GM19099 (cell line): Measurements from ENCODE around the gene TMEM147.

Experiments used
- POLR2A ChIP-seq: IDR thresholded peaks from 3 replicates; pipeline ENCODE4 v1.6.1; 2011; ENCODE audit warnings: low read depth; ENCODE audit not compliant: insufficient read length; ENCODE audit errors: extremely low read depth

The TMEM147 gene

GRCh38 chr19:35529241-35530218, 15.9 kb upstream of the TMEM147 start:
- no peak for TF ChIP-seq POLR2A

DNA sequence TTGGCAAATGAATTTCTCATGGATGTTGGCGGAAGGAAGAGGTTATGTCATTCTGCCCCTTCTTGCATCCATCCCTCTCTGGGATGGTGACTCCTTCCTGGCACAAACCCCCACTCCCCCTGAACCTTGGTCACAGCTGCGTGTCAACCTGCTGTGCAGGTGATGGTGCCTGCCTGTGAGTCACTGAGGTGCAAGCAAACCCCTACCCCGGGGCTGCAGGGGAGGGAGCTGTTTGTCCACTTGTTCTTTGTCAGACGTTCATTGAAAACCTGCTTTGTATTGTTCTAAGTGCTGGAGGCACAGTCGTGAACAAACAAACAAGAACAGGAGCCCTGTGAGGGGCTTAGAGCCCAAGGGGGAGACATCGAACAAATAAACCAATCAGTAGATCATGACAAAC, 14.1 kb upstream of the TMEM147 start:
- TF ChIP-seq POLR2A, result no peak

GRCh38 chr19:35533201-35533821, 12.1 kb upstream of the TMEM147 start, which contains the start of gene GAPDHS:
GAPDHS (plus strand) TSS chr19:35533456; CDS start chr19:35533528, 72 bp downstream.
- TF ChIP-seq POLR2A, result no peak

DNA sequence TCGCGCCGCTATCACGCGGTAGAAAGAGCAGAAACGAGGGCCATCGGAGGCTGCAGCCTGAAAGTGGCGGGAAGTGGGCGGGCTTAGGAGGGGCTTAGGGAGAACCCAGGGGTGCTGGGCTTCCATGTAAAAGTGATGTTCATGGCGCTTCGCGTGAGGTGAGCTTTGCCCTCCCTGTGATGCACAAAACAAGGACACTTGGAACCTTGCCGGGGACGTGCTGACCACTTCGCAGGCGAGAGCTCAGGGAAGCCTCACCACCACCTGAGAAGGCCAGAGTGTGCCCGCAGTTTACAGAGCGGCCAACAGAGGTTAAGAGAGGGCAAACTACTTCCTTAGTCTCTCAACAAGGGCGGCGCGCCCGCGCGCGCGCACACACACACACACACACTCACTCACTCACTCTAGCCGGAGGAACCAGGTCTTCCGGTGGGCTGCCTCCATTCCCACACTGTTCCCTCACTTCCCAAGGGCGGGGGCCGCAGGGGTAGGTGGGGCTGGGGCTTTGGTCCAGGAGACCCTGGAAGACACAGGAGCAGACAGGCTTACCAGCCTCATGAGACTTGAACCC, 11.5 kb upstream of the TMEM147 start:
- TF ChIP-seq POLR2A, result no peak

DNA sequence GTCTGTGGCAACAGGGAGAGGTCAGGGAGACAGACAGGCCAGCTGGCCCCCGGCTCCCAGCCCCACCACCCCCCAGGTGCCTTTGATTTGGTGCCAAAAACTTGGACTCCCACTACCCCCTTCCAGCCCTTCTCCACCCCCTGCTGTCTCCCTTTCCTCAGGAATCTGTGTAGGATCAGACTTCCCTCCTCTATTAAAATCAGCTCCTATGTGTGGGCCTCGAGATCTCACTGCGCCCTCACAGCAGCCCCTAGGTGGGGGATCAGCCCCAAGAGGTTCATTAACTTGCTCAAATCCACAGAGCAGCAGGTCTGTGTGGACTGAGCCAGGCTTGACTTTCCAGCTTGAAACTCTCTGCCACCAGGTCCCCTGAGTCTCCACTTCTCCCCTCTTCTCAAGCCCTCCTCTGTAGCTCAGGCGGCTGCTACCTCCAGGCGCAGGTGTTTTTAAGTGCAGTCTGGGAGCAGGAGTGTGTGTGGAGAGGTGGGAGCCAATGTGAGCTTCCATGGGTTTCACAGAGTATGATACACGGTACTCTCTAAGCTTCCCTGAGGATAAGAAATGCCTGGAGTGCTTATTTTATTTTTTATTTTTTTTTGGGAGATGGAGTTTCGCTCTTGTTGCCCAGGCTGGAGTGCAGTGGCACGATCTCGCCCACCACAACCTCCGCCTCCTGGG, 10.5 kb upstream of the TMEM147 start:
- TF ChIP-seq POLR2A, result no peak

DNA sequence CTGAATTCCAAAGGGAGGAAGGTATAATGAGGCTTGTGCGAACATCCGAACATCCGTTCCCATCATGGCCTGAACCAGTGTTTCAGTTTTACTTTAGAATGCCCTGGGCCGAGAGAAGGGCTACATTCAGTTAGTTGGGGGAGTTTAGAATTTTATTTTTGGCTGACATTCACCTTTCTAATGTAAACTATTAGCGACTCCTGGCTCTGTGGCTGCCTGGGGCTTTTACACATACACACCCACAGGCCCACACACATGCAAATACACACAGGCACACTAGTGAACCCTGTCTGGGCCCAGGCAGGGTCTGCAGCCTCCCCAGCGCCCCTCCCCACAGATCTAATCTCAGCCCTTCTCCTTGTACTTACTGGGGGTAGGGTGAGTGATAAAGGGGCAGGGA, 6.1 kb upstream of the TMEM147 start:
- no peak for TF ChIP-seq POLR2A

DNA sequence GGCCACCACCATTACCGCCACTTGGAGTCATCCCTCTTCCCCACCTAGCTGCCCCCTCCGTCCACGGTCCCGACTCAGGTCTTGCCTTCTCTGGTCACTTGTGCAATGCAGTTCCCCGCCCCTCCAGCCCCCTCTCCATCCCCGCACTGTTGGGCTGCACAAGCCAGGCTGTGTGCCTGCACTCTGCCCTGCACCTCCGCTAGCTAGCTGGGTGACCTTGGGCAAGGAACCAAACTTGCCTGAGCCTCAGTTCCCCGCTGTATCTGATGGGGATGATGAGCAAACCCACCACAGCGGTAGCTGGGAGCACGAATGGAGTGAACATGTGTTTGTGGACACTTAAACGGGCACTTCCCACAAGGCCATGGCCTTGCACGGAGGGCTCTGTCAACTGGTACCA, 5.6 kb upstream of the TMEM147 start:
- no peak for TF ChIP-seq POLR2A

- no peak for TF ChIP-seq POLR2A
Observed at GRCh38 chr19:35540356-35540927, 5.0 kb upstream of the TMEM147 start.

- no peak for TF ChIP-seq POLR2A
Observed at GRCh38 chr19:35542209-35542608, 3.2 kb upstream of the TMEM147 start.

DNA sequence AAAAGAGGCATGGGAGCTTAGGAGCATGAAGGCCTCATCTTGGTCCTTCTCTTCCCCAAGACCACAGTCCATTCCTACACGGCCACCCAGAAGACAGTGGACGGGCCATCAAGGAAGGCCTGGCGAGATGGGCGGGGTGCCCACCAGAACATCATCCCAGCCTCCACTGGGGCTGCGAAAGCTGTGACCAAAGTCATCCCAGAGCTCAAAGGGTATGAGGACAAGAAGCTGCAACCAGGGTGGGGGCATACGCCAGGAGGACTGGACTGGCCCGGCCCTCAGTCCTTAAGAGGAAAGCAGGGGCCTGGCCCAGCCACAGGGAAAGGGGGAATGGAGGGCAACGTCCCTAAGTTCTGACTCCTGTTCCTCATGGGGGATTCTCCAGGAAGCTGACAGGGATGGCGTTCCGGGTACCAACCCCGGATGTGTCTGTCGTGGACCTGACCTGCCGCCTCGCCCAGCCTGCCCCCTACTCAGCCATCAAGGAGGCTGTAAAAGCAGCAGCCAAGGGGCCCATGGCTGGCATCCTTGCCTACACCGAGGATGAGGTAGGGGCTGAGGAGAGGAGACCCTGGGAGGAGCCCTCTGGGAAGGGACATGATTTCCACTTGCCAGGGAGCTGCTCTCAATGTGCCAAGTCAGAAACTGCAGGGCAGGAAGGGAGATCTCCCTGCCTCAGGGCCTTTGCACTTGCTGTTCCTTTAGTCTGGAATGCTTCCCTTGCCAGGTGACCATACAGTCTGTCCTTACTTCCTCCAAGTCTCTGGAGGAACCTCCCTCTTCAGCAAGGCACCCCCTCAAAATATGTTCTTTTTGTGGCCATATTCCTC, 1.9 kb upstream of the TMEM147 start:
- no peak for TF ChIP-seq POLR2A

DNA sequence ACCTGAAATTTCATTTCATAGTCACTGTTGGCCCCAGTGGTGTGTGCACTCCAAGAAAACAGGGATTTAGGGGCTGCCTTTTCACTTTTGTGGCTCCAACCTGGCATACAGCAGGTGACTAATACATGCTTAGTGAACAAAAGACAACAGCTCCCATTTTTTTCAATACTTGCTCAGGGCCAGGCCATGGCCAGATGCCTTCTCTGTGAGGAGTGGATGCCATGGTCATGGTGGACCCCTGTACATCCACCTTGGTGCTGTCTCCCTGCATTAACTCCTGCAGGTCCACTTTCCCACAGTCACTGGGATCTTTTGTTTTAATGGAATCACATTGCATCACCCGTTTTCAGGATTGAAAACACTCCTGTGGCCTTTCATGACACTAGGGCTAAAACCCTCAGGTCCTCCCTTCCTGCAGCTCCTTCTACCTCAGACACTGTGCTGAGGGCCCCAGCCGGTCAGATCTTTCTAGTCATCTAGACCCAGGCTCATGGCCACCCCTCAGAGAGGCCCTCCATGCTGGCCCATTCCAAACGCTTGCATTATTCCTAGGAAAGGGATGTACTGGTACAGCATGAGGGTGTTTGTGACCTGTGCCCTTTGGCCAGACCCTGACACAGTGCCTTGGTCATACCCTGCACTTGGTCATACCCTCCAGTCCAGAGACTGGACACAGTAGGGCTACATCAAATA, 1.2 kb upstream of the TMEM147 start:
- TF ChIP-seq POLR2A, result no peak

DNA sequence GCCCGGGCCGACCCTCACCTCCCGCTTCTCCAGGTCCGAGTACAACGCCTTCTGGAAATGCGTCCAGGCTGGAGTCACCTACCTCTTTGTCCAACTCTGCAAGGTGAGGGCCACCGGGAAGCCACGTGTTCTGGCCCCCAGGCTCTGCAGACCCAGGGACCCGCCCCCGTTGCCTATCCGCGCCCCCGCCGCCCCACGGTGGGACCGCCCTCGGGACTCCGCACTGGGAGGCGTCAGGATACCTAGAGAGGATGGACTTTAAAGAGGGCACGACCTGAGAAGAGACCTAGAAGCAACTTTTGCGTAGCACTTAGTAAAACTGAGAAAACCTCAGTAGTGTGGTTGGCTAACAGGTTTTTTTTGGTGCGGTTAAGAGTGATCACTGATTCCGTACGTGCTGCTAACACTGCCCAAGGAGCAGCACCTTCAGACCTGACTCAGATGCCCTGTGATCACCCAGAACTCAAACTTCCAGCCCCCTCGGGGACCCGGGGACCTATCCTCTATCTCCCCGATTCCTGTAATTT, 492 bp downstream of the TMEM147 start:
- TF ChIP-seq POLR2A, result no peak

- TF ChIP-seq POLR2A, result no peak
Observed at GRCh38 chr19:35546532-35546931, 1.1 kb downstream of the TMEM147 start.
